NCI-H146 treated with DMSO at 0.1 percent for 48 hours (cell line): ENCODE data around the gene POLR1B.
"Not testable (repeated sequence)": the region's sequence is repeated elsewhere in the genome, so short reads cannot be mapped to it uniquely, and the experiment has no call there.

ENCODE experiments used
- DNase-seq: peaks from one replicate; lab custom pipeline; 2025; ENCODE audit not compliant: unreplicated experiment; lab: John Stamatoyannopoulos, UW

The POLR1B gene

DNA sequence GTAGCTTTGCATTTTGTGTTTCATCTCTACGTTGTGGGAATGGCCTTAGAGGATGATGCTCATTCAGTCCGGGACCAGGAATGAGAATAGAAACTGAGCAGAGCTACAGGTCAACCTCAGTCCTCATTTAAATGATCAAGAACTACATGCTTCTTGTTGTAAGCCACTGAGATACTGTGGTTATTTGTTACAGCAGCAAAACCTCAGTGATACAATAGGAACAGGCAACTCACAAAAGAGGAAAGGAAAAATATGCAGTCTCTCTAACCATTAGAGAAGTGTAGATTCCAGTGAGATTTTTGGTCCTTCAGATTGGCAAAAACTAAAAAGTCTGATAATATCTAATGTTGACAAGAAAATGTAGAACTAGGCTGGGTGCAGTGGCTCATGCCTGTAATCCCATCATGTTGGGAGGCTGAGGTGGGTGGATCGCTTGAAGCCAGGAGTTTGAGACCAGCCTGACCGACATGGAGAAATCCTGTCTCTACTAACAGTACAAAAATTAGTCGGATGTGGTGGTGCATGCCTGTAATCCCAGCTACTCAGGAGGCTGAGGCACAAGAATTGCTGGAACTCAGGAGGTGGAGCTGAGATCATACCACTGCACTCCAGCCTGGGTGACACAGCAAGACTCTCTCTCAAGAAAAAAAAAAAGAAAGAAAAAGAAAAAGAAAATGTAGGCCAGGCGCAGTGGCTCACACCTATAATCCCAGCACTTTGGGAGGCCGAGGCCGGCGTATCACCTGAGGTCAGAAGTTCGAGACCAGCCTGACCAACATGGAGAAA lies 55.5 kb downstream of the POLR1B start:
- DNase-seq: no peak

DNA sequence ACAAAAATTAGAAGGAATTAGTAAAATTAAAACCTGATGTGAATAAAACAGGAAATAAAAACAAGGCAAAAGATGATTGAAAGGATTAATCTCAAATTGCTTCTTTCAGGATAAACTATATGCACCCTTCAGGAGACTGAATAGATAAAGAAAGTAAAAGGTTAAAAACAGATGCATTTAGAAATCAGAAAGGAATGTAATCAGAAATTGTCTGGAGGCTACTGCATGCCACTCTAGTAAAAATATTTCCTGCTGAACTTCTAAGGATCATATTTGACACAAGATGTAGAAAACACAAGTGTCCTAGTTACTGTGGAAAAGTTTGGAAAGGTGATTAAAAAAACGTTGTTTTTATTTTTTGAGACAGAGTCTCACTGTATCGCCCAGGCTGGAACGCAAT lies 58.4 kb downstream of the POLR1B start:
- no peak for DNase-seq

DNA sequence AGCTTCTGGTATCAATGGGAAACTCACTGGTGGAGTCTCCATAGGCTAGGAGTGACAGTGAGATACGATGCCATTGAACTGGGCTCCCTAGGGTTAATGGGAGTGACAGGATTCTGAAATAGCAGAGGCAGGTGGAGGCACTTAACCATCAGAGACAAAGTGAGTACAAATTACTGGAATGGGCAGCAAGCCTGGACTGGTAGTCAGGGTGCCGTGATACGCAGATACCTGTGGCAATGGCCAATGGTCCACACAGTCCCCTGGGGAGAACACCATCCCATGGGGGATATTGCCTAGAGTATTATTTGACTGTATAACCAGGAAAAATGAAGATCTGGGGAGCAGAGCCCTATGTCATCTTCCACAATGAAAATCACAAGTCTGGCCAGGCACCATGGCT lies 59.5 kb downstream of the POLR1B start:
- DNase-seq: no peak

DNA sequence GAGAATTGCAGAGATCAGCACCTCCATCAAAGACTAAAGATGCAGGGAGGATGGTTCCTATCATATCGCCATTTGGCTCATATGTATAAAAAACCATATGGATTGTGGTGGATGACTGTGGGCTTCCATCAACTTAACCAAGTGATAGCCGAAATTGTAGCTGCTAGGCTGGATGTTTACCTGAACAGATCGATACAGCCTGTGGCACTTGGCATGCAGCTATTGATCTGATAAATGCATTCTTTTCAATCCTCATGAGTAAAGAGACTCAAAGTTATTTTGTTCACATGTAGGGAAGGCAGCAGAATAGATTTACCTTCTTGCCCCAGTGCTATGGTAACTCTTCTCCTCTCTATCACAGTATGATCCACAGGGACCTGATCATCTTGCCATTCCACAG lies 60.7 kb downstream of the POLR1B start:
- no peak for DNase-seq

DNA sequence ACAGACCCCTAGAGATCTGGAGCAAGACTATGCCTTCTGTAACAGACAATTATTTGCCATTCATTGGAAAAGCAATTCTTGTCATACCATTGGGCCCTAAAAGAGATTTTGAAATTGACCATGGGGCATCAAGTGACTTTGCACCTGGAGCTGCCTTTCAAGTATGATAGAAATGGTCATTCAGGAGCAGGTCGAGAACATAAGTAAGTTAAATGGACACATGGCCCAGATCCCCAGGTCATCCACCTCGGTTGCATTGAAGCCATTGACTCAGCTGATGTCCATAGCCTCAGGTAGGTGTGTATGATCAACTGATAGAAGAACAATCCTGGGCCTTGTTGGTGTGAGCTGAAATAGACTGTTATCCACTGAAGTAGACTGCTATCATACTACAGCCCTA lies 61.5 kb downstream of the POLR1B start:
- no peak for DNase-seq

DNA sequence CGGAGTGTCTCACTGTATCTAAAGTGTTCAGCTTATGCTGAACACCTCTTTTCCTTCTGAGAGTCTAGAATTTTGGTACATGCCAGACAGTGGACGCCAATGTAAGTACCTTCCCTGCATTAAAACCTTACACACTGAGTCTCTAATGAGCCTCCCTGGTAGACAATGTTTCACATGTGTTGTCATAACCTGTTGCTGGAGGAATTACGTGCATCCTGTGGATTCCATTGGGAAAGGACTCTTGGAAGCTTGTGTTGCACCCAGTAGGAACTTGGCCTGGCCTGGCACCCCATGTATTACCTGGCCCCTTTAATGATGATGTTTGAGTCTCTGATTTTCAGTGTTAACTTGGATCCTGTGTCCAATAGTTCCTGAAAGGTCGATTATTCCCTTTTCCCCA lies 62.7 kb downstream of the POLR1B start:
- no peak for DNase-seq

DNA sequence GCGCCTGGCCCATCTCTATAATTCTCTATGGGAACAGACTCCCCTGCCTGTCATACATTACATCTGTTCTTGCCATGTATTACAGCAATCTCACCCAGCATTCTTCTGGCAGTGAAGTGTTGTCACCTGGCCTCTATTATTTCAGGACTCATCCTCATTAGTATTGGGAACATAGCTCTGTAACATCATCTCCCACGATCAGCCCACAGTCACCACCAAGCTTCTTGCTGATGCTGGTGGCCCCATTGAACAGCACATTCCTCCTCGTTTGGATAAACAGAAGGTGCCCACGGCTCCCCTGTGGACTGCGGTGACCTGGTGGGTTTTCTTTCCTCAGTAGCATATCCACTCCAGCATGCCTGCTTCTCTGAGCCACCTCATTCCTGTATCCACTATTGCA lies 63.7 kb downstream of the POLR1B start:
- no peak for DNase-seq

DNA sequence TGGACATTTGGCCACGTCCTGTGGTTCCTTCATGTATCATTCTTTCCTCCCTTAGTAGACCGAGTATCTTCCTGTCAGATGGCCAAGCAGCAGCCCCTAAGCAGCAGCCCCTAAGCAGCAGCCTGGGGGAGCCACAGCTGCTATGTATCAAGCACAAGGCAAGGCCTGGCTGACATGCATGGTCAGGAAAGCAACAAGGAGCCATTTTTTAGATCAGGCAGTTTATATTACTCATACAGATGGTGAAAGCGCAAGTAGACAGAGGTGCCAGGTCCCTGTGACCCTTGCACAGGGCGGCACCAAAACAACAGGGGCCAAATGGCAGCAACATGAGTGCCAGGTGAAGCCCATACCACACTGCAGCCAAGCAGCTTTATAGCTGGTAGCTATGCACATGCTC lies 64.3 kb downstream of the POLR1B start:
- DNase-seq: no peak

DNA sequence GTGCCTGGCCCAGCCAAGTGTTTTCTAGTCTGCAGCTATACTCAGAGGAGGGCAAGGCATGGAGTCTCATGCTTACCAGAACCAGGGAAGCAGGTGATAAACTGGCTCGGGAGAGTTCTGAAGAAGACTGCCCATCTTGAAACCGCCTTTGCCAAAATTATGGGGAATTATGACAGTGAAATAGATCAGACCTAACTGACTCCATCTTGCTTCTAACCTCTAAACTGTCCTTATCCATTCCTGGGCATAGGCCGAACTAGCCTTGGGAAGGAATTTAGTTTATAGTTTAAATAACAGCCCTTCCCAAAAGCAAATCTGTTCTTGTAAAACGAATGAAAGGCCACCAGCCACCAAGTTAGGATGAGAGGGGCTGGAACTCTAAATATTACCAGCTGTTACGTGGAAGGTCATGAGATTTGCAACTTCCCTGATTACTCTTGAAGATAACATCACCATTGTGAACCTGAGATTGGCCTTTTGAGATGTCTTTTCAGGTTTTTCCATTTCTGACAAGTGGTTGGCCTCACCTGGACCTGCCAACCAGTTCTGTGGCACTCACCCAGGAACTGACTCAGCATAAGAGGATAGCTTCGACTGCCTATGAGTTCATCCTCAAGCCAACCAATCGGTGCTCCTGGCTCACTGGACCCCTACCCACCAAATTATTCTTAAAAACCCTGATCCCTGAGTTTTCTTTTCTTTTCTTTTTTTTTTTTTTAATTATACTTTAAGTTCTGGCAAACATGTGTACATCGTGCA lies 65.6 kb downstream of the POLR1B start:
- DNase-seq: no peak

DNA sequence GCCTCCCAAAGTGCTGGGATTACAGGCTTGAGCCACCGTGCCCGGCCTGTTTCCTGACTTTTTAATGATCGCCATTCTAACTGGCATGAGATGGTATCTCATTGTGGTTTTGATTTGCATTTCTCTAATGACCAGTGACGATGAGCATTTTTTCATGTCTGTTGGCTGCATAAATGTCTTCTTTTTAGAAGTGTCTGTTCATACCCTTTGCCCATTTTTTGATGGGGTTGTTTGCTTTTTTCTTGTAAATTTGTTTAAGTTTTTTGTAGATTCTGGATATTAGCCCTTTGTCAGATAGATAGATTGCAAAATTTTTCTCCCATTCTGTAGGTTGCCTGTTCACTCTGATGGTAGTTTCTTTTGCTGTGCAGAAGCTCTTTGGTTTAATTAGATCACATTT lies 67.1 kb downstream of the POLR1B start:
- not testable (repeated sequence) for DNase-seq

DNA sequence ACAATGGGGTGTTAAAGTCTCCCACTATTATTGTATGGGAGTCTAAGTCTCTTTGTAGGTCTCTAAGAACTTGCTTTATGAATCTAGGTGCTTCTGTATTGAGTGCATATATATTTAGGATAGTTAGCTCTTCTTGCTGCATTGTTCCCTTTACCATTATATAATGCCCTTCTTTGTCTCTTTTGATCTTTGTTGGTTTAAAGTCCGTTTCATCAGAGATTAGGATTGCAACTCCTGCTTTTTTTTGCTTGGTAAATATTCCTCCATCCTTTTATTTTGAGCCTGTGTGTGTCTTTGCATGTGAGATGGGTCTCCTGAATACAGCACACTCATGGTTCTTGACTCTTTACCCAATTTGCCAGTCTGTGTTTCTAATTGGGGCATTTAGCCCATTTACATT lies 70.0 kb downstream of the POLR1B start:
- not testable (repeated sequence) for DNase-seq

DNA sequence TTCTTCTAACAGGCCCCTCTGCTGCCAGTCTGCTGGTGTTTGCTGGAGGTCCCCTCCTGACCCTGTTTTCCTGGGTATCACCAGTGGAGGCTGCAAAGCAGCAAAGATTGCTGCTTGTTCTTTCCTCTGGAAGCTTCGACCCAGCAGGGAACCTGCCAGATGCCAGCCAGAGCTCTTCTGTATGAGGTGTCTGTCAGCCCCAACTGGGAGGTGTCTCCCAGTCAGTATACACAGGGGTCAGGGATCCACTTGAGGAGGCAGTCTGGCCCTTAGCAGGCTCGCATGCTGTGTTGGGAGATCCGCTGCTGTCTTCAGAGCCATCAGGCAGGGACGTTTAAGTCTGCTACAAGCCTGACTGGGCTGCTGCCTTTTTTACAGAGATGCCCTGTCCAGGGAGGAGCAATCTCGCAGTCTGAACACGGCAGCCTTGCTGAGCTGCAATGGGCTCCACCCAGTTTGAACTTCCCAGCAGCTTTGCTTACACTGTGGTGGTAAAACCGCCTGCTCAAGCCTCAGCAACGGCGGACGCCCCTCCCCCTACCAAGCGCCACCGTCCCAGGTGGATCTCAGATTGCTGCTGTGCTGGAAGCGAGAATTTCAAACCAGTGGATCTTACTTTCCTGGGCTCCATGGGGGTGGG lies 72.1 kb downstream of the POLR1B start:
- DNase-seq: peak; percentile 10

DNA sequence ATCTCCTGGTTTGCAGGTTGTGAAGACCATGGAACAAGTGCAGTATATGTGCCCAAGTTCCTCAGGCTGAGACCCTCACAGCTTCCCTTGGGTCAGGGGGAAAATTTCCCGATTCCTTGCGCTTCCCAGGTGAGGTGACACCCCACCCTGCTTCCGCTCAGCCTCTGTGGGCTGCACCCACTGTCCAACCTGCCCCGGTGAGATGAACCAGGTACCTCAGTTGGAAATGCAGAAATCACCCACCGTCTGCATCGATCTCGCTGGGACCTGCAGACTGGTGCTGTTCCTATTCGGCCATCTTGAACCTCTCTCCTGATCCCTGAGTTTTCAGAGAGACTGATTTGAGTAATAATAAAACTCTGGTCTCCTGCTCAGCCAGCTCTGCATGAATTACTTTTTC lies 72.8 kb downstream of the POLR1B start:
- no peak for DNase-seq

DNA sequence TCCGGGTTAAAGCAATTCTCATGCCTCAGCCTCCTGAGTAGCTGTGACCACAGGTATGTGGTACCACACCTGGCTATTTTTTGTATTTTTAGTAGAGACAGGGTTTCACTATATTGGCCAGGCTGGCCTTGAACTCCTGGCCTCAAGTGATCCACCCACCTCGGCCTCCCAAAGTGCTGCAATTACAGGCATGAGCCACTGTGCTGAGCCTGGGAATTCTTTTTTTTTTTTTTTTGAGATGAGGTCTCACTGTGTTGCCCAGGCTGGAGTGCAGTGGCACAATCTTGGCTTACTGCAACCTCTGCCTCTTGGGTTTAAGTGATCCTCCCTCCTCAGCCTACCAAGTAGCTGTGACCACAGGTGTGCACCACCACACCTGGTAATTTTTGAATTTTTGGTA lies 73.5 kb downstream of the POLR1B start:
- DNase-seq: not testable (repeated sequence)

DNA sequence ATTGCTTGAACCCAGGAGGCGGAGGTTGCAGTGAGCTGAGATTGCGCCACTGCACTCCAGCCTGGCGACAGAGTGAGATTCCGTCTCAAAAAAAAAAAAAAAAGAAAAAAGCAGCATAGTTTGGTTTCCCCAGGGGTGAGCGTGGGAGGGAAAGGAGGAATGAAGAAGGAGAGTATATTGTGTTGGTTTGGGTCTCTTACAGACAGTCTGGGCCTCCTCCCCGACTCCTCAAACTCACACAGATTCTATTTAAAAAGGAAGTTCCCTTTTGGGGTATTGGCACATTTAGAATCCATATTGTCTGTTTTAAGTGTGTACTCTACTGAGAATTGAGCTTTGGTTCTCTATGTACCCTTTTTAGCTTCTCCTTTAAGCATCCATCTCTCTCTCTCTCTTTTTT lies 76.1 kb downstream of the POLR1B start:
- DNase-seq: no peak

DNA sequence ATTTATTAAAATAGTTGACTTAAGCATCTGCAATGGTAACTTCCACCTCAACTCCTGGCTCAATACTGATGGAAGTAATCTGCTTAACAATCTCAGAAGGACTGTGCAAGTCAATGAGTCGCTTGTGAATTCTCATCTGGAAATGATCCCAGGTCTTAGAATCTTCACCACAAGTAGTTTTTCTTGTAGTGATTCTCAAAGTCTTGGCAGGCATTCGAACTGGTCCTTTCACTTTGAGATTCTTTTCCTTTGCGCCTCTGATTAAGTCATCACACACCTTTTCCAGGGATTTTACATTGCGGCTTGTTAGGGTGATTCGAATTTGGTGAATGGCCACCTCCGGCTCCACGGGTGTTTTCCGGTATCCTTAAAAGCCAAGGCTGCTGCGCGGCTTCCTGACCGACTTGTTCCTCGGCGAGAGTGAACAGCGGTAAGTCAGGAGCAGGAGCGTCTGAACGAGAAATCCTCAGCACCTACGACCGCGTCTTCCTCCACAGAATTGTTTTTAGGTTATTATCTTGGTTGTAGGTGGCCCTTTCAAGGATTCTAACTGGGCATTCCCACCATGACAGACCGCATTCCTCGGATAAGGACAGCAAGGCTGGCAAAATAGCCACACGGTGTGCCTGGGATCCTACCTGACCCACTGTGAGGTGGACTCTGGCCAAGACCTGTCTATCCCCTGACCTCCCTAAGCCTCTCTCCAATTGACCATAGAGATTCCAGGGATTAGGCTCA lies 79.7 kb downstream of the POLR1B start:
- no peak for DNase-seq

DNA sequence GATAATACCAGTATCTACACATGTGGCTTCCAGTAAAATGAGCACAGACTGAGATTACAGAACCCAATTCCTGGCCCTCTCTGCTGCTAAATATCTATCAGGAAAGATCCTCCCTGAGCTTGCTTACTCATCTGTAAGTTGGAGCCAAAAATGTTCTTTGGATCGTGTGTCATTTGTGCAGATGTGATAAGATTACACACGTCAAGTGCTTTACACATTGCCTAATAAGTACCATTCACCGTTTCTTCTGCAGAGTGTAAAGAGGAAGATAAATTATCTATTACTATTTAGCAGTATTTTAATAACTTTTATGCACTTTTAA lies 80.2 kb downstream of the POLR1B start:
- DNase-seq: no peak

DNA sequence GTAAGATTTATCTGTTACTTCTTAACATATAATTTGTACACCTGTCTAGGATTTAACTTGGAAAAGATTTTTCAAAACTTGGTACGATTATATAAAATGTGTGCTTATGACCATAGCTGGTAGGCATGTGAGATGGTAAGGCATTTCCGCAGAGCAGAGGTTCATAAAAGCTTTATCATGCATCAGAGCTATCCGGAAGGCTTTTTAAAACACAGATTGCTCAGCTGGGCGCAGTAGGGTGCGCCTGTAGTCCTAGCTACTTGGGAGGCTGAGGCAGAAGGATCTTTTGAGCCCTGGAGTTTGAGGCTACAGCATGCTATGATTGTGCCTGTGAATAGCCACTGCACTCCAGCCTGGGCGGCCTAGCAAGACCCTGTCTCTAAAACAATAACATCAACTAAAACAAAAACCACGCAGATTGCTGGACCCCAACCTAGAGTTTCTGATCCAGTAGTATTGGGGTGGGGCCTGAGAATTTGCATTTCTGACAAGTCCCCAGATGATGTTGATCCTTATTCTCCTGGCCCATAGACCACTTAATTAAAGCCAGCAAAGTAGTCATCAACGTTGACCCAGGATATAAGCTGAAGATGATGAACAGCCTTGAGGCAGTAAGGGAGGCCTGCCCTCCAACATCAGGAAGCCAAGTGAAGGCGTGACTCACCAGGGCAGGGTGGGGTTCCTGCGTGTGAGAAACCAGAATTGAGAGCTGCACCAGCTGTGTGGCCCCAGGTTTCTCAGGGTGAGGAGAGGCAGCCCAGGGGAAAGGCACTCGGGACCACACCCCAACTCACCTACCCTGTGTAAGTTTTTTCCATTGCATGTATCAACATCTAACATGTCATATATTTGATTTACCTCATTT lies 81.9 kb downstream of the POLR1B start:
- no peak for DNase-seq

DNA sequence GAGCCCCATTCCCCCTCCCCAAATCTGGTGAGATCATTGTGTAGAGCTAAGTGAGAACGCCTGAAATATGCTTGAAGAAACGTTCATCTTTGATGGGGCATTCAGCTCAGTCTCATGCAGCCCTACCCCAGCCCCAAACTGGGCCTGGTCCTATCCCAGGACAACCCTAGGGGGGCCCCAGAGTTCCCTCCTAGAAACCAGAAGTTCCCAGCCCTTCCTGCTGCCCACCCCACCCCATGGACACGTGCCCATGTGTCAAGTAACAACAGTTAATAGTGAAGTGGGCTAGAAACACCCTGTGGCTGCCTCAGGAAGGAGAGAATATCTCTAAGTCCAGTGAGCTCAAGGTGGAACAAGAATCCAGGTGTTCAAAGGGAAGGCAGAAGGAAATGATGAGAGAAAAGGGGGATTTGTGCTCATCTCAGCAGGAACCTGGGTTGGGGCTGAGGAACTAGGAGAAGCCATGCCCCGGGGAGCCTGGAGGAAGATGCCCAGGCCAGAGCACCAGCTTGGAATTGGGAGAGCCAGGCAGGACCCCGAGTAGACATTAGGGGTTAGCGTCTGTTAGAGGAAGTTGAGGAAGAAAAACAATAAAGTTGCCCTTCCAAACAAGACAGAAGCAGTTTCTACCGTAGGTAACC lies 83.3 kb downstream of the POLR1B start:
- DNase-seq: no peak

DNA sequence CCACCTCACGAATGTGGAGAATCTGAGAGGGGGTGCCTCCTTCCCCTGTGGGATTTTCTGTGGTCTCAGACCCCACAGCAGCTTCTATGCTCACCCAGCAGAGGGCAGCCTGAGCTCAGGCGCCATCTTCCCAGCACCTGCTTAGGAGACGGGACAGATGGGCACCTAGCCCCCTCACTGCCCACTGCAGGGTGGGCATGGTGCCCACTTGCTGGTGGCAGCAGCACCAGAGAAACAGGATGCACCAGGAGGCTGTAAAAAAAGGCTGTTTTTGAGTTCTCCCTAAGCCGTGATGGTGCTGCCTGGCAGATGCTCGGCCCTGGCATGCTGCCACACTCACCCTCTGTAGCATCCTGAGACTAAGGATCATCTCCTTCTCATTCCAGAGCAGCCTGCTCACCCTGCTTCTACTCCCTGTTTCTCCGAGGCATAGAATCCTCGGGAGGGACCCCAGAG lies 84.4 kb downstream of the POLR1B start:
- peak; percentile 35 for DNase-seq
